Activated CD4-positive, alpha-beta T cell treated with anti-CD3 and anti-CD28 coated beads, Interleukin-2, amount 50 U/mL, for 16 hours (primary cell): ENCODE results near the gene ADCY5.

Experiments
- DNase-seq: peaks from one replicate; pipeline ENCODE4 v3.0.0-alpha.2; 2020

Gene ADCY5

GRCh38 chr3:123457841-123458240 is 9.0 kb upstream of the ADCY5 start:
- no peak for DNase-seq

- DNase-seq = no peak
Observed at GRCh38 chr3:123453675-123454074, 4.8 kb upstream of the ADCY5 start.

- no peak for DNase-seq
Observed at GRCh38 chr3:123451186-123451585, 2.3 kb upstream of the ADCY5 start.

- no peak for DNase-seq
Observed at GRCh38 chr3:123449997-123450604, 1.2 kb upstream of the ADCY5 start.

- DNase-seq = no peak
Observed at GRCh38 chr3:123449102-123449996, 459 bp upstream of the ADCY5 start.

GRCh38 chr3:123447749-123448517 is 957 bp downstream of the ADCY5 start:
- DNase-seq = peak; percentile 32

DNA sequence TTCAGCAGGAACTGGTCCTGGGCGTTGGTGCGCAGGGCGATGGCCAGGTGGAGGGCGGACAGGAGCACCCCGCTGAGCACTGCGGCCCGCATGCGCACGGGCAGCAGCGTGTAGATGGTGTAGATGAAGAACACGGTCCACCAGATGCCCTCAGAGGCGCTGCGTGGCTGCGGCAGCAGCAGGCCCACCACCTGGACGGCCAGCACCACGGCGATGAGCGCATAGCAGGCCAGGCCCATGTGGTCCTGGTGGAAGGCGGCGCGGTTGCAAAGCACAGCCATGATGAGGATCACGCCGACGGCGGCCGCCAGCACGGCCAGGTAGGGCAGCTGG is 1.5 kb downstream of the ADCY5 start:
- DNase-seq = no peak

DNA sequence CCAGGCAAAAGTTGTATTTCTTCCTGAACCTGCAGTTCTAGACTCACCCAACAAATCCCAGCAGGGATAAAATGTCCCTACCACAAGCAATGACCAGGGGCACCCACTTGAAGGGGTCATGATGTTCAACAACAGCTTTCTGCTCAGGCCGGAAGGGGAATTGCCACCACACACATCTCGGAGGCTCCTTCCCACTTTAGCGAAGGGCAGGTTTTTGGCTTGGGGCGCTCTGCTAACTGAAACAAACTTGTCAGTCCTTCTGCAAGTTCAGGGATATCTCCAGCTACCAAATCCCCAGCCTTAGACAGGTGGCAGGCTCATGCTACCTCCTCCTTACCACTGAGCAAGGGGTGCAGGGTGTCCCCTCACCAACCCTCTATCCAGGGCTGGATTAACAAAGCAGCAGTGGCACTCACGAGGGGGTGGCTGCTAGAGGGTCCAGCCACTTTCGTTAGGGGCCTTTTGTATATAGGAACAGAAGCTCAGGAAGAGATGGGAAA is 2.2 kb downstream of the ADCY5 start:
- DNase-seq = no peak

DNA sequence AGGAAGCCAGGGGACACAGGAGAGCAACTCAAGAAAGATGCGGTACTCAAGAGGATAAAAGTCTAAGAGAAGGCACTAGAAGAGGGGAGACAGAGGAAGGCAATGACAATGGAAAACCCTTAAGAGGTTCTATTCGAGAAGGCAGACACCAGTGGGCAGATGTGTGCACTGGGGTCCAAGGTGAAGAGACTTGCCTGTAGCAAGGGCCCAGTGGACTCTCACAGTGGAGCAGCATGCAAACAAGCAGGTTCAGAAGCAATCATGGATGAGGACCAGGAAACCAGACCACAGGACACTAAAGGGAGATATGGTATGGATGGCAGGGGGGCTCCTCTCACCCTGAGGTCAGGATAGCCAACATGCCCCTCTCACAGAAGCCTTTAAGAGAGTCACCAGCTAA is 2.7 kb downstream of the ADCY5 start:
- no peak for DNase-seq

GRCh38 chr3:123445702-123446101 is 3.2 kb downstream of the ADCY5 start:
- DNase-seq = no peak

DNA sequence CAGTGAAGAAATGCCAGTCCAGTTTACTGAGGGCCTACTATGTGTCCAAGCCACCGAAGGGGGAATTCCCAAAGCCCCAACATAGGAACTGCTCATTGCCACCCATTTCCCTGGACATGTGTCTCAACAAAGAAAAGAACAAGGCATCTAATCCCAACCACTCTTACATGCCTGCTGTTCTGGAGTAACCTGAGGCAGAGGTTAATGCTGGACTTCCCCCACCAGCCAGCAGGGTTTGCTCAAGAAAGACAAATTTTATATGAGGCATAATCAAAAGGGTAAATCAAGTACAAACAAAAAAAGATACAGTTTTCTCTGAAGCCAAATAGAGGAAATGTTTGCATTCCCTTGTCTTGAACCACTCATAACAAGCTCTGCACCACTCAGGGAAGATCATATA is 4.1 kb downstream of the ADCY5 start:
- no peak for DNase-seq

- DNase-seq = no peak
Observed at GRCh38 chr3:123444023-123444422, 4.9 kb downstream of the ADCY5 start.

DNA sequence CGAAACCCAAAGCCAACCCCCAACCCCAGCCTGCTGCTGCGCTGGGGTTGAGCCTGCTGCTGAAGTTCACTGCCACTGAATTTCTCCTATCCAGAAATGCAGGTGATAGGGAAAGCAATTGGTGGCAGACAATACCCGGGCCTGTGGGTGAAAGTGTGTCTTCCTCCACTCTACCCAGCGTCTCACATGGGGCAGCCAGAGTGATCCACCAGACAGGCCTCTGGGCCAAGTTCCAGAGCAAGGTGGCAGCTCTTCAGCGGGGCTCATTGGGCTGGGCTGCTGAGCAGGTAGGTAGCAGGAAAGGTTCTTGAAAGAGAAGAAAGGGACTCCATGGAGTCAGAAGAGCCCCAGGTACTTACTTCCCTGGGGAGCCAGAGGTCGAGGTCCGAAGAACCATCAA is 6.0 kb downstream of the ADCY5 start:
- no peak for DNase-seq

DNA sequence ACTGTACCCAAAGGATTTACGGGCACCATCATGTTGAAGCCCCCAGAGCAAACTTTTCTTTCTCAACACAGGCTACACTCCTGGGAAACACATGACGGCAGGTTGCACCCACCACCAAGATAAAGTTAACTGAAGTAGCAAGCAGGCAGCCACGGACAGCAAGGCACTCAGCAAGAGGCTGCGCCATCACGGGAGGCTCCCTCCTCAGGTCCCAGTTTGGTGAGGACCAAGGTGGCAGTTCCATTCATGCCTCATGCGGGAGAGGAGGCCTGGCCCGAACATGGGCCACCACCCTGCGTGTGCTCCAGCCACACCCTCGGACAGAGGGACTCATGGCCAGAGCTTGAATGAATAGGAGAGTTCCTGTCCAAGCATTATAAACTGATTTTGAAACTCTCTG is 6.8 kb downstream of the ADCY5 start:
- no peak for DNase-seq

DNA sequence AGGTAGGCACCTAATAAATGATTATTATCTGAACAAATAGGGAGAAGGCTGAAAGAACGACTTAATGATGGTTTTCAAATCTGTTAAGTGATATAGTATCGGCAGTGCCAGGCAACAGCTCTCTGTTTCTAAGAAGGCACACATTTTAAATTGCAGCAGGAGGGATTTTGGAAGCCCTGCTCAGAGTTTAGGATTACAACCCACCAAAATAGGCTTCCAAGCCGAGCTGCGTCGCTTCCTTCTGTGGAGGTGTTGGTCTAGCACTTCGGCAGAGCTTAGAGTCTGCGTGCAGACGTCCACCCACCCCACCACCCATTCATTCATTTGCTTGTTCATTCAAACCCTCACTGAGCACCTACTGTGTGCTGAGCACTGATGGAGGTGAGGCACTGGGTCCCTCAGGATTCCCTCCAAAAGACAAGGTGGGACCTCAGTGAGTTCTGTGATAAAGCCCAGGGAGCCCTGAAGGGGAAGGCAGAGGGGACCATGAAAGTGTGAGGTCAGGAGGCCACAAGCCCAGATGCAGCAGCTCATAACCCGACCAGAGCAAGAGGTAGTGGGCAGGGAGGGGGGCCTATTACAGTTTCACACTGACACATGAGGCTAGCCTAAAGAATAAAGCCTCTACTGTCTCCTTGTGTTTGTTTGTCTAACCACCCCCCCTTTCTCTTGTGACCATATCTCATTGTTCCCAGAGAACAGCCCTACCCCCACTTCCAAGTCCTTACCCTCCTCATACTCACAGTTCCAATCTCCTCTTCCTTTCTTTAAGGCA is 8.9 kb downstream of the ADCY5 start:
- no peak for DNase-seq

GRCh38 chr3:123432832-123433523 is 15.9 kb downstream of the ADCY5 start:
- no peak for DNase-seq

DNA sequence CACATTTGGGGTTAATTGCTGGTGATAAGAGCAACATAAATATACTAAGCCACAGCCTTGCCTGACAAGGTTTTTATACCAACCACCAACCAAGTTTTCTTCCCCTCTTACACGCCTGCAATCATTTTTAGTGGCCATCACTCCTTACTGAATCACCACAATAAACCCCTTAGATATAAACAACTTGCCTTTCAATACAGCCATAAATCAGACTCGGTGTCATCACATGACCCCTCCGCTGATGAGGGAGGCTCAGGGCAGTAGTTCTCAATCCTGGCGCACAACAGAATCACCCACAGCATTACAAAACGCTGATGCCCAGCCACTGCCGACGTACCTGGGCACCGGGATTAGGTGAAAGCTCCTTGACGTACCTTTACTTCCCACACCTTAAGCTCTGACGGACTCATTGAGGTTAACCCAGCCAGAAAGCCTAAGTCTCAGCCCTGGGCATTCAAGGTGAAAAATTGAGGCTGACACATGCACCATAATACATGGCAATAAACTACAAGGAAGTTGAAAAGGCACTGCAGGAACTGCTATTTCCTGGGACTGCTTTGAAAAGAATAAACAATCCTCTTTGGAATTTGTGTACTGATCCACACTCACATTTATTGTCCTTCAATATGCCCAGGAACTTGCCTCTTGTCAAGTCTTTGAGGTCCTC is 17.1 kb downstream of the ADCY5 start:
- no peak for DNase-seq

GRCh38 chr3:123431007-123431657 is 17.8 kb downstream of the ADCY5 start:
- no peak for DNase-seq

DNA sequence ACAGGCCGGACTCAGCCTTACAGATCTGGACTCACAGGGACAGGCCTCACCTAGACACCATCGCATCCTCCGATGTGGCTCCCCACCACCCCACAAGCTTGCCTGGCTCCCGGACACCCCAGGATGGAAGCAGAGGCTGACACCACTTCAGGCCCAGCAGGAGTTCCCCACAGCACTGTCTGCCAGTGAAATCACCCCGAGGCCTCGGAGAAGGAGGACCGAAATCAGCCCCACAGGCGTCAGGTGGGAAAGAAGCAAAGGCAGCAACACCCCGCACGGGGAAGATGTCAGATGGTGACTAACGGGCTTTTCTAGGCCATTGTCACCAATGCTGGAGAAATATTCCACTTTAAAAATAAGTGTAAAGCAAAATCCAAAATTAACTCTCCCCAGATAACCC is 18.6 kb downstream of the ADCY5 start:
- no peak for DNase-seq

GRCh38 chr3:123429362-123430125 is 19.3 kb downstream of the ADCY5 start:
- no peak for DNase-seq
